GM10847 (cell line): Measurements from ENCODE around the gene C1GALT1.

Experiments
- POLR2A ChIP-seq: IDR thresholded peaks from 2 replicates; pipeline ENCODE4 v1.6.1; 2011; ENCODE audit not compliant: insufficient read length; ENCODE audit errors: extremely low read depth

C1GALT1 gene

GRCh38 chr7:7164591-7164990 lies 17.8 kb upstream of the C1GALT1 start:
- no peak for TF ChIP-seq POLR2A

GRCh38 chr7:7165372-7165771 lies 17.0 kb upstream of the C1GALT1 start:
- TF ChIP-seq POLR2A: no peak

GRCh38 chr7:7166318-7166717 lies 16.0 kb upstream of the C1GALT1 start:
- no peak for TF ChIP-seq POLR2A

- TF ChIP-seq POLR2A: no peak
These were observed 13.0 kb upstream of the C1GALT1 start for GRCh38 chr7:7169296-7169695.

- no peak for TF ChIP-seq POLR2A
These were observed 8.2 kb upstream of the C1GALT1 start for GRCh38 chr7:7173956-7174632.

- TF ChIP-seq POLR2A: no peak
These were observed 7.2 kb upstream of the C1GALT1 start for GRCh38 chr7:7175075-7175695.

GRCh38 chr7:7176406-7177043 lies 5.8 kb upstream of the C1GALT1 start:
- TF ChIP-seq POLR2A: no peak

- no peak for TF ChIP-seq POLR2A
These were observed 5.3 kb upstream of the C1GALT1 start for GRCh38 chr7:7177044-7177517.

- no peak for TF ChIP-seq POLR2A
These were observed 4.3 kb upstream of the C1GALT1 start for GRCh38 chr7:7178081-7178480.

GRCh38 chr7:7178906-7179305 lies 3.4 kb upstream of the C1GALT1 start:
- TF ChIP-seq POLR2A: no peak

GRCh38 chr7:7180725-7181449 lies 1.5 kb upstream of the C1GALT1 start:
- no peak for TF ChIP-seq POLR2A

- no peak for TF ChIP-seq POLR2A
These were observed 707 bp upstream of the C1GALT1 start for GRCh38 chr7:7181519-7182155.

GRCh38 chr7:7183061-7183837 lies 905 bp downstream of the C1GALT1 start:
- no peak for TF ChIP-seq POLR2A

- no peak for TF ChIP-seq POLR2A
These were observed 1.6 kb downstream of the C1GALT1 start for GRCh38 chr7:7183838-7184463.

GRCh38 chr7:7185371-7185989 lies 3.1 kb downstream of the C1GALT1 start:
- no peak for TF ChIP-seq POLR2A
